ENCODE data around the gene GPX5. TPM values are rescaled to one million over a fixed set of nuclear protein-coding genes. Genes with fewer than 3 reads are reported as not detected.
A peak's percentile ranks its signal among the peaks of the same experiment; 100 is the strongest.

GPX5 gene
- total RNA-seq, 1 donor from 2014 or later = not detected

GRCh38 chr6:28566527-28567252 lies 41.0 kb downstream of the GPX5 start:
- TF ChIP-seq CTCF (conservative IDR thresholded peaks at IDR 0.05) = no peak
- H3K27me3 Mint-ChIP-seq (ENCODE audit: low read depth) = no peaks in the 10 kb centered on the region

GRCh38 chr6:28567506-28567905 lies 41.8 kb downstream of the GPX5 start:
- Mint-ChIP-seq H3K27ac (ENCODE audit: unreplicated experiment) (no peak overlapping the region), H3K27me3 (ENCODE audit: low read depth) (no peaks in the 10 kb centered on the region), H3K9me3 (no peaks in the 10 kb centered on the region), H3K4me1 (peaks cover 15% of the 10 kb centered on the region), H3K4me3 (no peak overlapping the region), H3K36me3 (ENCODE audit: low read depth) (peaks cover 3% of the 10 kb centered on the region)
- no peak for TF ChIP-seq CTCF (conservative IDR thresholded peaks at IDR 0.05)
- DNase-seq (ENCODE audit: low read depth, low spot score) = no peak

More at GRCh38 chr6:28566527-28567252, 41.0 kb downstream of the GPX5 start:
- Mint-ChIP-seq H3K27ac (ENCODE audit: unreplicated experiment) (no peak overlapping the region), H3K36me3 (ENCODE audit: low read depth) (peaks cover 3% of the 10 kb centered on the region), H3K9me3 (no peaks in the 10 kb centered on the region), H3K4me3 (no peak overlapping the region), H3K4me1 (peaks cover 15% of the 10 kb centered on the region)
- DNase-seq (ENCODE audit: low read depth, low spot score) = no peak

- Mint-ChIP-seq H3K9me3 (no peaks in the 10 kb centered on the region), H3K27ac (ENCODE audit: unreplicated experiment) (no peak overlapping the region), H3K4me1 (peaks cover 11% of the 10 kb centered on the region), H3K4me3 (no peak overlapping the region), H3K36me3 (ENCODE audit: low read depth) (peaks cover 6% of the 10 kb centered on the region), H3K27me3 (ENCODE audit: low read depth) (no peaks in the 10 kb centered on the region)
- no peak for DNase-seq (ENCODE audit: low read depth, low spot score)
- TF ChIP-seq CTCF (conservative IDR thresholded peaks at IDR 0.05) = no peak
Observed at GRCh38 chr6:28568515-28569108, 42.9 kb downstream of the GPX5 start.

GRCh38 chr6:28569748-28570147 lies 44.1 kb downstream of the GPX5 start:
- peaks cover 2% of the 10 kb centered on the region for H3K4me1 Mint-ChIP-seq
- H3K36me3 Mint-ChIP-seq (ENCODE audit: low read depth) = peaks cover 12% of the 10 kb centered on the region
- H3K9me3 Mint-ChIP-seq = no peaks in the 10 kb centered on the region

GRCh38 chr6:28580475-28580874 lies 54.8 kb downstream of the GPX5 start:
- Mint-ChIP-seq H3K4me3 (no peak overlapping the region), H3K9me3 (no peaks in the 10 kb centered on the region), H3K27ac (ENCODE audit: unreplicated experiment) (no peak overlapping the region), H3K36me3 (ENCODE audit: low read depth) (no peaks in the 10 kb centered on the region), H3K27me3 (ENCODE audit: low read depth) (no peaks in the 10 kb centered on the region), H3K4me1 (peaks cover 9% of the 10 kb centered on the region)
- DNase-seq (ENCODE audit: low read depth, low spot score) = no peak
- TF ChIP-seq CTCF (conservative IDR thresholded peaks at IDR 0.05) = peak; percentile 51

More at GRCh38 chr6:28569748-28570147, 44.1 kb downstream of the GPX5 start:
- no peak overlapping the region for H3K4me3 Mint-ChIP-seq
- no peak for TF ChIP-seq CTCF (conservative IDR thresholded peaks at IDR 0.05)
- H3K27ac Mint-ChIP-seq (ENCODE audit: unreplicated experiment) = no peak overlapping the region
- H3K27me3 Mint-ChIP-seq (ENCODE audit: low read depth) = no peaks in the 10 kb centered on the region
- no peak for DNase-seq (ENCODE audit: low read depth, low spot score)

Data from neural crest cell (in vitro differentiated cells).